ENCODE measurements around the gene FRMD4A.

Gene FRMD4A

DNA sequence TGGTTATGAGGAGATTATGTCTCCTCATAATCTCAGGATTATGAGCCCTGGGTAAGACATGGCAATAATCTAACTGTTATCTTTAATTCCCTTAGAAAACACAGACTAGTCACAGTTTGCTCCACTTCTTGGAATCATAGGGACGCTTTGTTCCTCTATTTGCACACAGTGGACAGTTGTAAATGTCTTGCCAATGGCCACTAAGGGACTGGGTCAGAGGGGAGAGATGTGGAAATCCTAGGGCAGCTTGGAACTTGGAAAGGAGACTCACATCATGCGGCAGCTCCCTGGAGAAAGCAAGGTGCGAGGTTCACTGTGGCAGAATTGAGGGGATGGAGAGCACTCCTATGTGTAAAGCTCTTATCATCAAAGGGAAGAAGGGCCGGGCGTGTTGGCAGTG, 477.9 kb downstream of the FRMD4A start:
- H3K9me3 ChIP-seq (ENCODE audit: severe bottlenecking), result no peaks in the 10 kb centered on the region
- no peak for ATAC-seq (ENCODE audit: low read depth)
- DNase-seq (ENCODE audit: low spot score), result no peak
- no peaks in the 10 kb centered on the region for H3K27me3 ChIP-seq (ENCODE audit: insufficient read depth, poor library complexity, severe bottlenecking)
- no peaks in the 10 kb centered on the region for H3K36me3 ChIP-seq (ENCODE audit: low read depth)
- no peaks in the 10 kb centered on the region for H3K4me1 ChIP-seq (ENCODE audit: insufficient read depth, poor library complexity, severe bottlenecking)
- TF ChIP-seq, protein P1, sequence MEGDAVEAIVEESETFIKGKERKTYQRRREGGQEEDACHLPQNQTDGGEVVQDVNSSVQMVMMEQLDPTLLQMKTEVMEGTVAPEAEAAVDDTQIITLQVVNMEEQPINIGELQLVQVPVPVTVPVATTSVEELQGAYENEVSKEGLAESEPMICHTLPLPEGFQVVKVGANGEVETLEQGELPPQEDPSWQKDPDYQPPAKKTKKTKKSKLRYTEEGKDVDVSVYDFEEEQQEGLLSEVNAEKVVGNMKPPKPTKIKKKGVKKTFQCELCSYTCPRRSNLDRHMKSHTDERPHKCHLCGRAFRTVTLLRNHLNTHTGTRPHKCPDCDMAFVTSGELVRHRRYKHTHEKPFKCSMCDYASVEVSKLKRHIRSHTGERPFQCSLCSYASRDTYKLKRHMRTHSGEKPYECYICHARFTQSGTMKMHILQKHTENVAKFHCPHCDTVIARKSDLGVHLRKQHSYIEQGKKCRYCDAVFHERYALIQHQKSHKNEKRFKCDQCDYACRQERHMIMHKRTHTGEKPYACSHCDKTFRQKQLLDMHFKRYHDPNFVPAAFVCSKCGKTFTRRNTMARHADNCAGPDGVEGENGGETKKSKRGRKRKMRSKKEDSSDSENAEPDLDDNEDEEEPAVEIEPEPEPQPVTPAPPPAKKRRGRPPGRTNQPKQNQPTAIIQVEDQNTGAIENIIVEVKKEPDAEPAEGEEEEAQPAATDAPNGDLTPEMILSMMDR (IDR thresholded peaks at IDR 0.05; ENCODE audit: poor library complexity, severe bottlenecking), result no peak
- no peak overlapping the region for H3K27ac ChIP-seq (ENCODE audit: poor library complexity, severe bottlenecking)
- H3K4me3 ChIP-seq (ENCODE audit: severe bottlenecking), result no peak overlapping the region

DNA sequence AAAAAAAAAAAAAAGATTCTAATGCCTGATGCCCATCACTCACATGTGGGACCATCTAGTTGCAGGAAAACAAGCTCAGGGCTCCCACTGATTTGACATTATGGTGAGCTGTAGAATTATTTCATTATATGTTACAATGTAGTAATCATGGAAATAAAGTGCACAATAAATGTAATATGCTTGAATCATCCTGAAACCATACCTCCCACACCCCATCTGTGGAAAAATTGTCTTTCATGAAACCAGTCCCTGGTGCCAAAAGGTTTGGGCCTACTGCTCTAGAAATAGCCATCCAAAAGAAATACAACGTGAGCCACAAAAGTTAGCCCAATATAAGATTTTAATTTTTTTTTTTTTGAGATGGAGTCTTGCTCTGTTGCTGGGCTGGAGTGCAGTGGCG, 478.8 kb downstream of the FRMD4A start:
- Histone ChIP-seq H3K4me3 (ENCODE audit: severe bottlenecking) (no peak overlapping the region), H3K36me3 (ENCODE audit: low read depth) (no peaks in the 10 kb centered on the region), H3K27me3 (ENCODE audit: insufficient read depth, poor library complexity, severe bottlenecking) (no peaks in the 10 kb centered on the region), H3K9me3 (ENCODE audit: severe bottlenecking) (no peaks in the 10 kb centered on the region), H3K4me1 (ENCODE audit: insufficient read depth, poor library complexity, severe bottlenecking) (no peaks in the 10 kb centered on the region), H3K27ac (ENCODE audit: poor library complexity, severe bottlenecking) (no peak overlapping the region)
- DNase-seq (ENCODE audit: low spot score) (no peak), ATAC-seq (ENCODE audit: low read depth) (no peak)
- TF ChIP-seq, protein P1 (IDR thresholded peaks at IDR 0.05; ENCODE audit: poor library complexity, severe bottlenecking), result no peak

DNA sequence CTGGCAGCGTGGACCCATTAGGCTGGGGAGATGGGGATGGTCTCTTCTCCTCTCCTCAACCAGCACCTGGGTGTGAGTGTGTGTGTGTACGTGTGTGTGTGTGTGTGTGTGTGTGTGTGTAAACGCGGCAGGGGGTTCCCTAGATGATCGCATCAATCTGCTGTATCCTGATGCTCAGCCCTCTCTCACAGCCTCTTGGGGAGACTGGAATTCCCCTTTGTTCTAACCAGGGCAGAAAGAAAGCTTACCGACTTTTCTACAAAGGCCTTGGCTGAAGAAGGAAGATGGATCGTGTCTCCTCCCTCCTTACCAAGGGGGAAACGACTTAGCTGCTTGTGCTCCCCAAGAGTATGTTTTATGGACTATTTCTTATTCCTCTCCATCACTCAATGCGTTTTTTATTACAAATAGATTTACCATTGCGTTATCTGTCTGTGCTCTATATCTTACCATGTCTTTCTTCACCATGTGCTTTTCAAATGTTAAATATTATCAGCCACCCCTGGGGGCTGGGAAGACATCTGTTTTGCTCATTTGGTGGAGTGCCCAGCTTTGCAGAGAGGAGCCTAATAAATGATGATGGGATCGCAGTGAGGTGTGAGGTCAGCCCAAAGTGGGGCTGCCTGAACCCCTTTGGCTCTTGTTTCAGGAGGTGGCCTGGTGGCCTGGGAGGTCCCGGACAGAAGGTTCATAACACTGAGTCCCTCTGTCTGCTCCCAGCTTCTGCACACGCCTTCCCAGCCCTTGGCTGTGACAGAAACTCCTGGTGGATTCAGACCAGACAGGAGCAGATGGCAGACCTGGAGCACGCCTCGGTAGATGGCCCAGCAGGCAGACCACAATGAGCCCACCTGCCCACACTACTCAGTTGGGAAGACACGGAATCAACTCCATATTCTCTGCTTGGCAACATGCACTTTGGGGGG, 481.9 kb downstream of the FRMD4A start:
- DNase-seq (ENCODE audit: low spot score), result no peak
- H3K4me1 ChIP-seq (ENCODE audit: insufficient read depth, poor library complexity, severe bottlenecking), result no peaks in the 10 kb centered on the region
- no peaks in the 10 kb centered on the region for H3K36me3 ChIP-seq (ENCODE audit: low read depth)
- H3K27me3 ChIP-seq (ENCODE audit: insufficient read depth, poor library complexity, severe bottlenecking), result no peaks in the 10 kb centered on the region
- TF ChIP-seq, protein P1 (IDR thresholded peaks at IDR 0.05; ENCODE audit: poor library complexity, severe bottlenecking), result no peak
- no peak for ATAC-seq (ENCODE audit: low read depth)
- no peak overlapping the region for H3K4me3 ChIP-seq (ENCODE audit: severe bottlenecking)
- H3K9me3 ChIP-seq (ENCODE audit: severe bottlenecking), result no peaks in the 10 kb centered on the region
- H3K27ac ChIP-seq (ENCODE audit: poor library complexity, severe bottlenecking), result no peak overlapping the region

DNA sequence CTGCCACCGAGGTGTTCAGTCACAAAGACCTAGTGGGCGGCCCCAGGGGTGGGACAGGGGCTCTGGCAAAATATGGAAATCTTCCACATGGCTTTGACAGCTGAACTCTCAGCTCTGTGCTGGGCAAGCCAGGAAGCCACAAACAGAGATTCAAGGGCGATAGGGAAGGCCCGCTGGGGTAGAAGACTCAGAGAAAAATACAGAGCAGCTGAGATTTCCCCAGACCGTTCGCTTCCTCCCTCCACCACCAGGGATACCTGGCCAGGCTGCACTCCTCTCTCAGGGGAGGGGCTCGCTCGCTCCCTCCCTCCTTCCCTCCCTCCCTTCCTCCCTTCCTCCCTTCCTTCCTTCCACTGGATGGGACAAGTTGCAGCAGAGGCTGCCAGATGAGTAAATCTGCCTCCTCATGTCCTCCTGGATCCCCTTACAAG, 483.5 kb downstream of the FRMD4A start:
- peak; percentile 51; the same call in 2 of the 3 replicates for ATAC-seq (ENCODE audit: low read depth)
- TF ChIP-seq, protein P1 (IDR thresholded peaks at IDR 0.05; ENCODE audit: poor library complexity, severe bottlenecking), result no peak
- no peaks in the 10 kb centered on the region for H3K36me3 ChIP-seq (ENCODE audit: low read depth)
- H3K27ac ChIP-seq (ENCODE audit: poor library complexity, severe bottlenecking), result no peak overlapping the region
- no peak for DNase-seq (ENCODE audit: low spot score)
- H3K4me1 ChIP-seq (ENCODE audit: insufficient read depth, poor library complexity, severe bottlenecking), result no peaks in the 10 kb centered on the region
- no peaks in the 10 kb centered on the region for H3K9me3 ChIP-seq (ENCODE audit: severe bottlenecking)
- no peaks in the 10 kb centered on the region for H3K27me3 ChIP-seq (ENCODE audit: insufficient read depth, poor library complexity, severe bottlenecking)
- no peak overlapping the region for H3K4me3 ChIP-seq (ENCODE audit: severe bottlenecking)

DNA sequence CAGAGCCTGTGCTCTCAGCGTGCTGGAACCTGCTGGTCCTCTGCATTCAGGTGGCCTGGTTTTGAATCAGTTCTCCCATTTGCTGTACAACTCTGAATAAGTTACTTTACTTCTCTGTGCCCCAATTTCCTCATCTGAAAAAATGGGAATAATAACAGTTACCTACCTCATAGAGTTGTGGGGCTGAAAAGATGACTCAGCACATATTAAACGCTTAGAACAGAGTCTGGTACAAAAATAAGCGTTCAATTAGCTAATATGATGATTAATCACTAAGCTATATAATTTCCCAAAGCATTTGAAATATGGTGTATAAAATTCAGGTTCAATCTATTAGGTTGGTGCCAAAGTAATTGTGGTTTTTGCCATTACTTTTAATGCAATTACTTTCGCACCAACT, 484.8 kb downstream of the FRMD4A start:
- H3K36me3 ChIP-seq (ENCODE audit: low read depth), result no peaks in the 10 kb centered on the region
- H3K27ac ChIP-seq (ENCODE audit: poor library complexity, severe bottlenecking), result no peak overlapping the region
- ATAC-seq (ENCODE audit: low read depth) (no peak), DNase-seq (ENCODE audit: low spot score) (no peak)
- H3K4me1 ChIP-seq (ENCODE audit: insufficient read depth, poor library complexity, severe bottlenecking), result no peaks in the 10 kb centered on the region
- H3K27me3 ChIP-seq (ENCODE audit: insufficient read depth, poor library complexity, severe bottlenecking), result no peaks in the 10 kb centered on the region
- H3K9me3 ChIP-seq (ENCODE audit: severe bottlenecking), result no peaks in the 10 kb centered on the region
- TF ChIP-seq, protein P1 (IDR thresholded peaks at IDR 0.05; ENCODE audit: poor library complexity, severe bottlenecking), result no peak
- H3K4me3 ChIP-seq (ENCODE audit: severe bottlenecking), result no peak overlapping the region
